Transverse colon (tissue), 4 donors: Measurements from ENCODE around the gene DMXL1. TPM values are rescaled to one million over a fixed set of nuclear protein-coding genes. Genes with fewer than 3 reads are reported as not detected.
"Not testable (repeated sequence)": the region's sequence is repeated elsewhere in the genome, so short reads cannot be mapped to it uniquely, and the experiment has no call there.

ENCODE experiments used
- DNase-seq: peaks from one replicate; pipeline ENCODE4 v3.0.0-alpha.2; 2019
- H3K27ac ChIP-seq, 4 donors: fragments of 200-600 bp; sonication (generic); 2 replicates each; pipeline ENCODE4 v1.5.1; 2016 to 2018; ENCODE audit warnings: inconsistent platforms in 4 of 4
- H3K27me3 ChIP-seq: fragments of 200-600 bp; sonication (generic); 2 replicates; pipeline ENCODE4 v1.5.1; 2017; ENCODE audit warnings: inconsistent platforms
- H3K36me3 ChIP-seq, 4 donors: fragments of 200-600 bp; sonication (generic); 2 replicates each; pipeline ENCODE4 v1.5.1; 2017 to 2019; ENCODE audit warnings: inconsistent platforms in 4 of 4
- H3K4me1 ChIP-seq, 4 donors: fragments of 200-600 bp; sonication (generic); 2 replicates each; pipeline ENCODE4 v1.5.1; 2017 to 2020; ENCODE audit warnings: inconsistent platforms in 4 of 4
- H3K4me3 ChIP-seq, 4 donors: fragments of 200-600 bp; sonication (generic); 1 replicate in 1 of 4; 2 replicates in 3 of 4; pipeline versions ENCODE4 v1.5.1 to v1.6.1; 2017 to 2019; ENCODE audit warnings: inconsistent platforms in 4 of 4
- H3K9me3 ChIP-seq, 2 donors: fragments of 200-600 bp; sonication (generic); 2 replicates each; pipeline ENCODE4 v1.5.1; 2017 to 2019; ENCODE audit warnings: inconsistent platforms in 2 of 2
- EP300 ChIP-seq: sonication (generic); formaldehyde crosslinking; IDR thresholded peaks from one replicate; pipeline ENCODE4 v1.6.1; 2017; ENCODE audit warnings: antibody characterized with exemption, low read depth
- POLR2A ChIP-seq: fragments of 450-650 bp; IDR thresholded peaks from one replicate; pipeline ENCODE4 v1.6.1; 2016; ENCODE audit warnings: antibody characterized with exemption, mild to moderate bottlenecking, moderate library complexity
- POLR2AphosphoS5 ChIP-seq, 3 donors: sonication (generic); formaldehyde crosslinking; IDR thresholded peaks; one replicate each; pipeline ENCODE4 v1.6.1; 2016; ENCODE audit warnings: antibody characterized with exemption in 3 of 3
- WGBS, 2 donors: methylation state at CpG; one replicate each; pipeline ENCODE4 v1.1.5; 2018; ENCODE audit warnings: low coverage in 1 of 2; 5-methylcytosine and 5-hydroxymethylcytosine counted together
- in situ Hi-C, 4 donors: fragments of 200-750 bp; cut with MboI; loops; one replicate each; pipeline versions ENCODE4 v1.15.0 to v1.15.1; 2017; ENCODE audit warnings: low sequenced_read_pairs in 3 of 4, low pct_ligation_motif_present in 1 of 4, low pct_unique_long_range_greater_than_20kb in 1 of 4
- intact Hi-C: fragments of 100-400 bp; cut with DNase I; formaldehyde crosslinking; loops from one replicate; pipeline ENCODE4 v1.15.1; 2023; ENCODE audit warnings: low total_unique reads
- total RNA-seq, 4 donors: library from RNA; depleted of rRNA; stranded (reverse); fragments of >200 nt; gene quantifications; one replicate each; pipeline ENCODE4 v1.1.0, GENCODE V29; 2016
- TF ChIP-seq, protein P1 (sequence below), 5 experiments: fragments of 200-600 bp in 3 of 5; fragments of 450-650 bp in 2 of 5; sonication (generic) in 3 of 5; IDR thresholded peaks; 1 replicate in 2 of 5; 2 replicates in 3 of 5; pipeline ENCODE4 v1.5.1; 2016 to 2017; ENCODE audit warnings: antibody characterized with exemption in 5 of 5, inconsistent platforms in 3 of 5, mild to moderate bottlenecking in 2 of 5, moderate library complexity in 1 of 5

Gene DMXL1
- total RNA-seq, 4 donors from 2014 or later, result 44.6 to 84.8 (median 58.2) TPM

DNA sequence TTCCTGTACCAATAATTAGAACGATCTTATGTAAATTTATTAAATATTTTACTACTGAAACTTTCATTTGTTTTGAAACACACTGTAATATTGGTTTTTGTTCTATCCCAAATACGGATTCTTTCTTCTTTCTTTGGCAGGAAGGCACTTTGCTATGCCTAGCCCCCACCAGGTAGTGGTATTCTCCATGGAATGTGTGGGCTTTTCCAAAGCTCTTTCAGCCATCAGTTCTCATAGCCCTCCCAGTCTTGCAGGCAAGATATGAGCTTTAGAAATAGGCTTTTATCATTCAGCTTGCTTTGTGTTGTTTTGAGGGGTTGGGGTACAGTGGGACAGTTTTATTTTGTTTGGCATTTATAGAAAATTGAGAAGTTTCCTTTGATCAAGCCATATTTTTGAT lies 107.5 kb downstream of the DMXL1 start:
- no peak overlapping the region for H3K27ac ChIP-seq
- DNase-seq, result no peak
- in situ Hi-C loops (no loop called here), intact Hi-C loops (no loop called here)
- no peaks in the 10 kb centered on the region for H3K9me3 ChIP-seq
- peaks cover 0 to 17% (median 3%) of the 10 kb centered on the region in 4 donors for H3K36me3 ChIP-seq
- no peak for TF ChIP-seq POLR2AphosphoS5 (IDR thresholded peaks at IDR 0.05)
- no peak for TF ChIP-seq POLR2A
- TF ChIP-seq, protein P1, sequence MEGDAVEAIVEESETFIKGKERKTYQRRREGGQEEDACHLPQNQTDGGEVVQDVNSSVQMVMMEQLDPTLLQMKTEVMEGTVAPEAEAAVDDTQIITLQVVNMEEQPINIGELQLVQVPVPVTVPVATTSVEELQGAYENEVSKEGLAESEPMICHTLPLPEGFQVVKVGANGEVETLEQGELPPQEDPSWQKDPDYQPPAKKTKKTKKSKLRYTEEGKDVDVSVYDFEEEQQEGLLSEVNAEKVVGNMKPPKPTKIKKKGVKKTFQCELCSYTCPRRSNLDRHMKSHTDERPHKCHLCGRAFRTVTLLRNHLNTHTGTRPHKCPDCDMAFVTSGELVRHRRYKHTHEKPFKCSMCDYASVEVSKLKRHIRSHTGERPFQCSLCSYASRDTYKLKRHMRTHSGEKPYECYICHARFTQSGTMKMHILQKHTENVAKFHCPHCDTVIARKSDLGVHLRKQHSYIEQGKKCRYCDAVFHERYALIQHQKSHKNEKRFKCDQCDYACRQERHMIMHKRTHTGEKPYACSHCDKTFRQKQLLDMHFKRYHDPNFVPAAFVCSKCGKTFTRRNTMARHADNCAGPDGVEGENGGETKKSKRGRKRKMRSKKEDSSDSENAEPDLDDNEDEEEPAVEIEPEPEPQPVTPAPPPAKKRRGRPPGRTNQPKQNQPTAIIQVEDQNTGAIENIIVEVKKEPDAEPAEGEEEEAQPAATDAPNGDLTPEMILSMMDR (IDR thresholded peaks at IDR 0.05), result no peak
- no peak for TF ChIP-seq EP300
- WGBS, 2 donors, result 75 to 99% methylated on average over 2 of the region's 2 CpGs
- H3K4me1 ChIP-seq, result no peaks in the 10 kb centered on the region
- H3K4me3 ChIP-seq, result no peak overlapping the region
- H3K27me3 ChIP-seq, result no peaks in the 10 kb centered on the region

DNA sequence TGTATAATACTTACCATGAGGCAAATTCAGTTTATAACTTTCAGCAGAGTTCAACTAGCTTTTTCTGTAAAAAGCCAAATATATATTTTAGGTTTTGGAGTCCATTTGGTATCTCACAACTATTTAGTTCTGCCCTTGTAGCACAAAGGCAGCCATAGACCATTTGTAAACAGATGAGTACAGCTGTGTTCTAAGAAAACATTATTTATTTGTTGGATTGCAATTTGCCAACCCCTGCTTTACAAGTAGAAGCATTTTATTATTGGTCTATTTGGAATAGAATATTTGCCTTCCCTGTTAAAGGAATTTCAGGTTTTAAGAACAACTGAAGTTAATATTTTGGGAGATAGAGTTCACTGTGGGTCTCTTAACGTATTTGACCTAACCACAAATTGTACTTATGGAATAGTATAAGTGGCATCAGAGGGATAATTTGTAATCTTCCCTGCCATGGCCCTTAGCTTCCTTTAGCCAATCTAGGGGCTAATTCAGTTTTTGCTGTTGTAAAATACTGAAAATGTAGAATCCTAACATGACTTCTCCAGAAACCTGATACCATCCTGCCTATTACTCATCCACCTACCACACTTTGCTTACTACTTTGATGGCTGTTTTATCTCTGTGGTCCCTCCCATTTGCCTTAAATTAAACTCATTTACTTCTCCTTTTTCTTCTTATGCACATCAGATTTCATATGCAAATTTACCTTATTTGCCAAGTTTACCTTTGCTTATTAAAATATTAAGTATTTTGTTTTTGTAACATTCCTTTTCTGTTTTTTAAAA lies 109.2 kb downstream of the DMXL1 start:
- Histone ChIP-seq H3K4me1 (no peaks in the 10 kb centered on the region), H3K27ac (no peak overlapping the region), H3K27me3 (no peaks in the 10 kb centered on the region), H3K36me3 (peaks cover 0 to 17% (median 3%) of the 10 kb centered on the region in 4 donors), H3K9me3 (no peaks in the 10 kb centered on the region), H3K4me3 (no peak overlapping the region)
- in situ Hi-C loops (no loop called here), intact Hi-C loops (no loop called here)
- DNase-seq, result no peak
- TF ChIP-seq, protein P1 (IDR thresholded peaks at IDR 0.05), result no peak
- TF ChIP-seq EP300 (no peak), POLR2AphosphoS5 (IDR thresholded peaks at IDR 0.05) (no peak), POLR2A (no peak)
- 95 to 100% methylated on average over 1 of the region's 1 CpG for WGBS, 2 donors

DNA sequence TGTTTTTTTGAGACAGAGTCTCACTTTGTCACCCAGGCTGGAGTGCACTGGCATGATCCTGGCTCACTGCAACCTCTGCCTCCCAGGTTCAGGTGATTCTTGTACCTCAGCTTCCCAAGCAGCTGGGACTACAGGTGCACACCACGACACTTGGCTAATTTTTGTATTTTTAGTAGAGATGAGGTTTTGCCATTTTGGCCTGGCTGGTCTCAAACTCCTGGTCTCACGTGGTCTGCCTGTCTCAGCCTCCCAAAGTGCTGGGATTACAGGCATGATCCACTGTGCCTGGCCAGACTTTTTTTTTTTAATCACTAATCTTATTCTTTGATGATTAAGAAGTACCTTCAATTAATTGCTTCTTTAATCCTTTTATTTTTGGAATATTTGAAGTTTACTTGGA lies 114.6 kb downstream of the DMXL1 start:
- DNase-seq, H3K9me3 ChIP-seq, intact Hi-C loops, in situ Hi-C loops, H3K36me3 ChIP-seq, H3K4me1 ChIP-seq, H3K27me3 ChIP-seq, H3K4me3 ChIP-seq, H3K27ac ChIP-seq: not testable (repeated sequence)
- 20 to 55% methylated on average over 1 to 2 of the region's 2 CpGs for WGBS, 2 donors

DNA sequence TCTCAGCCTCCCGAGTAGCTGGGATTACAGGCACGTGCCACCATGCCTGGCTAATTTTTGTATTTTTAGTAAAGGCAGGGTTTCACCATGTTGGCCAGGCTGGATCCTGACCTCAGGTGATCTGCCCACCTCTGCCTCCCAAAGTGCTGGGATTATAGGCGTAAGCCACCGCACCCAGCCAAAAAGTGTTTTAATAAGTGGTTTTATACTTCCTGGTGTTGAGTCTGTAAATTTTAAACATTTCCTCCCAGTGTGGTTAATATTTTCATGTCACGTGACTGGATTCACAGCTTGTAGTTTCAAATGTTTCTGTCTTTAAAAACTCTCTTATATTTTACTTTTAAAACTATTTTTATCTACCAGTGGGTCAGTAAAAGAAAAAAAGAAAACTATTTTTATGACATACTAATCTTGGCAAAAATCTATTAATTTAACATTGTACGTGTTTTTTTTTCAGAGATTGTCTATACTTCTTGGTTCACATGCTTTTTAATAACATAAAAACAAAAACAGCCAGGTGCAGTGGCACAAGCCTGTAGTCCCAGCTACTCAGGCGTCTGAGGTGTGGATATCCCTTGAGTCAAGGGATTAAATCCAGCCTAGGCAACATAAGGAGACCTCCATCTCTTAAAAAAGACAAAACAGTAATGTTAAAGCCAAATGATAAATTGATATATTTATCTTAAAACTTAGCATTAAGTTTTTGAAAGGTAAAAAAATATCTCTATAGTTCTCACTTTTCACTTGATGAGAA lies 117.1 kb downstream of the DMXL1 start:
- H3K4me1 ChIP-seq, result no peaks in the 10 kb centered on the region
- no peaks in the 10 kb centered on the region for H3K9me3 ChIP-seq
- peaks cover 0 to 11% (median 0%) of the 10 kb centered on the region in 4 donors for H3K36me3 ChIP-seq
- no peak for DNase-seq
- no peak for TF ChIP-seq EP300
- TF ChIP-seq POLR2AphosphoS5 (IDR thresholded peaks at IDR 0.05), result no peak
- TF ChIP-seq, protein P1 (IDR thresholded peaks at IDR 0.05), result no peak
- no peak for TF ChIP-seq POLR2A
- H3K27me3 ChIP-seq, result no peaks in the 10 kb centered on the region
- no peak overlapping the region for H3K4me3 ChIP-seq
- in situ Hi-C loops (no loop called here), intact Hi-C loops (no loop called here)
- 70 to 71% methylated on average over 3 to 7 of the region's 7 CpGs for WGBS, 2 donors
- H3K27ac ChIP-seq, result no peak overlapping the region
